AML-193 (cell line): ENCODE data around the gene NEMF.
"Not testable (repeated sequence)": the region's sequence is repeated elsewhere in the genome, so short reads cannot be mapped to it uniquely, and the experiment has no call there.

Source experiments
- DNase-seq, 2 experiments: peaks; one replicate each; lab custom pipeline; 2025; lab: John Stamatoyannopoulos, UW

The NEMF gene

GRCh38 chr14:49880267-49881064 is 27.9 kb upstream of the NEMF start:
- no peak for DNase-seq

GRCh38 chr14:49879646-49880204 is 27.1 kb upstream of the NEMF start:
- DNase-seq = peak; percentile 71 to 83

- no peak for DNase-seq
Observed at GRCh38 chr14:49876563-49877127, 24.1 kb upstream of the NEMF start.

GRCh38 chr14:49875640-49876198 is 23.1 kb upstream of the NEMF start:
- no peak for DNase-seq

GRCh38 chr14:49873548-49873947 is 21.0 kb upstream of the NEMF start:
- DNase-seq = not testable (repeated sequence)

GRCh38 chr14:49870908-49871307 is 18.3 kb upstream of the NEMF start:
- no peak for DNase-seq

GRCh38 chr14:49868720-49869114 is 16.1 kb upstream of the NEMF start:
- no peak for DNase-seq

- peak; percentile 88 to 94 for DNase-seq
Observed at GRCh38 chr14:49867831-49868719, 15.5 kb upstream of the NEMF start.

- peak; percentile 57 to 72 for DNase-seq
Observed at GRCh38 chr14:49865431-49865859, 12.9 kb upstream of the NEMF start.

GRCh38 chr14:49863487-49864281 is 11.1 kb upstream of the NEMF start:
- no peak for DNase-seq

GRCh38 chr14:49862089-49862673 is 9.6 kb upstream of the NEMF start:
- DNase-seq = peak; percentile 72 to 76

GRCh38 chr14:49861699-49862088 is 9.1 kb upstream of the NEMF start:
- DNase-seq = peak; percentile 58 to 65

- no peak for DNase-seq
Observed at GRCh38 chr14:49860988-49861698, 8.6 kb upstream of the NEMF start.

GRCh38 chr14:49858383-49858782 is 5.8 kb upstream of the NEMF start:
- no peak for DNase-seq

GRCh38 chr14:49857427-49858003 is 4.9 kb upstream of the NEMF start:
- no peak for DNase-seq

GRCh38 chr14:49853572-49854375 is 1.2 kb upstream of the NEMF start:
- DNase-seq = peak; percentile 63 to 71

GRCh38 chr14:49853158-49853477 is 530 bp upstream of the NEMF start:
- DNase-seq = no peak

GRCh38 chr14:49851813-49852212 is 775 bp downstream of the NEMF start:
- DNase-seq = peak in 1 of 2 experiments; percentile 30
